ENCODE measurements around the gene BLOC1S5. TPM values are rescaled to one million over a fixed set of nuclear protein-coding genes. Genes with fewer than 3 reads are reported as not detected.
"Not testable (repeated sequence)": the region's sequence is repeated elsewhere in the genome, so short reads cannot be mapped to it uniquely, and the experiment has no call there.

Gene BLOC1S5
- total RNA-seq, 2 donors from 2014 or later, result 7.8 to 10.7 TPM

- DNase-seq (no peak), ATAC-seq (no peak)
- intact Hi-C loops (cut with DNase I), result loop anchor here (2.0 to 5.0 kb wide), 3 partner anchors 140 to 335 kb away; no protein-coding TSS in a partner anchor
Measured at GRCh38 chr6:8057793-8058192, 6.4 kb downstream of the BLOC1S5 start.

GRCh38 chr6:8057263-8057662, 6.9 kb downstream of the BLOC1S5 start:
- intact Hi-C loops (cut with DNase I), result loop anchor here (5.0 kb wide), 2 partner anchors 140 to 335 kb away; no protein-coding TSS in a partner anchor
- DNase-seq (no peak), ATAC-seq (no peak)

- no peak for DNase-seq
- ATAC-seq, result no peak
- intact Hi-C loops (cut with DNase I), result no loop called here
Measured at GRCh38 chr6:8054276-8054675, 9.9 kb downstream of the BLOC1S5 start.

- intact Hi-C loops (cut with DNase I), result no loop called here
- DNase-seq (no peak), ATAC-seq (peak in 1 of 2 donors; percentile 62)
Measured at GRCh38 chr6:8047541-8048292, 16.5 kb downstream of the BLOC1S5 start.

GRCh38 chr6:8045769-8046168, 18.4 kb downstream of the BLOC1S5 start:
- ATAC-seq; DNase-seq; intact Hi-C loops (cut with DNase I): not testable (repeated sequence)

- intact Hi-C loops (cut with DNase I), result no loop called here
- ATAC-seq (no peak), DNase-seq (no peak)
Measured at GRCh38 chr6:8043221-8043620, 21.0 kb downstream of the BLOC1S5 start.

GRCh38 chr6:8041913-8042583, 22.1 kb downstream of the BLOC1S5 start:
- no peak for ATAC-seq
- intact Hi-C loops (cut with DNase I), result no loop called here
- no peak for DNase-seq

GRCh38 chr6:8034107-8034506, 30.1 kb downstream of the BLOC1S5 start:
- ATAC-seq, DNase-seq: not testable (repeated sequence)

GRCh38 chr6:8030920-8031319, 33.3 kb downstream of the BLOC1S5 start:
- intact Hi-C loops (cut with DNase I), result no loop called here
- DNase-seq, result no peak
- ATAC-seq, result no peak

More at GRCh38 chr6:8034107-8034506, 30.1 kb downstream of the BLOC1S5 start:
- intact Hi-C loops (cut with DNase I), result not testable (repeated sequence)

GRCh38 chr6:8029243-8029870, 34.8 kb downstream of the BLOC1S5 start:
- ATAC-seq, result peak in 1 of 2 donors; percentile 30
- DNase-seq, result no peak
- intact Hi-C loops (cut with DNase I), result no loop called here

- intact Hi-C loops (cut with DNase I), result no loop called here
- ATAC-seq (peak in 1 of 2 donors; percentile 59), DNase-seq (no peak)
Measured at GRCh38 chr6:8027965-8028651, 36.1 kb downstream of the BLOC1S5 start.

GRCh38 chr6:8026800-8027199, 37.4 kb downstream of the BLOC1S5 start:
- DNase-seq (no peak), ATAC-seq (no peak)
- intact Hi-C loops (cut with DNase I), result no loop called here

- intact Hi-C loops (cut with DNase I), result no loop called here
- DNase-seq (no peak), ATAC-seq (no peak)
Measured at GRCh38 chr6:8025191-8025590, 39.0 kb downstream of the BLOC1S5 start.

GRCh38 chr6:8023638-8024037, 40.6 kb downstream of the BLOC1S5 start:
- intact Hi-C loops (cut with DNase I), result no loop called here
- no peak for DNase-seq
- no peak for ATAC-seq

GRCh38 chr6:8020083-8020482, 44.1 kb downstream of the BLOC1S5 start:
- DNase-seq, result no peak
- ATAC-seq, result no peak
- intact Hi-C loops (cut with DNase I), result no loop called here

- intact Hi-C loops (cut with DNase I), result no loop called here
- DNase-seq, result no peak
- no peak for ATAC-seq
Measured at GRCh38 chr6:8017705-8018104, 46.5 kb downstream of the BLOC1S5 start.

GRCh38 chr6:8017276-8017701, 46.9 kb downstream of the BLOC1S5 start:
- intact Hi-C loops (cut with DNase I), result no loop called here
- ATAC-seq (no peak), DNase-seq (no peak)

GRCh38 chr6:8014947-8015346, 49.2 kb downstream of the BLOC1S5 start:
- peak in 1 of 2 donors; percentile 34 for ATAC-seq
- intact Hi-C loops (cut with DNase I), result no loop called here
- DNase-seq, result no peak

GRCh38 chr6:8013763-8014162, 50.4 kb downstream of the BLOC1S5 start:
- DNase-seq (no peak), ATAC-seq (no peak)
- intact Hi-C loops (cut with DNase I), result no loop called here
